Heart left ventricle (tissue), 13 donors: ENCODE measurements around the gene TAMM41.

Source experiments
- POLR2A ChIP-seq, 2 donors: fragments of 450-650 bp; IDR thresholded peaks; one replicate each; pipeline ENCODE4 v1.6.1; 2017; ENCODE audit warnings: antibody characterized with exemption in 2 of 2, mild to moderate bottlenecking in 2 of 2, moderate library complexity in 2 of 2
- TF ChIP-seq, protein P1 (sequence below), 12 donors: fragments of 200-600 bp; sonication (generic) in 4 of 12; IDR thresholded peaks; one replicate each; pipeline versions ENCODE4 v1.5.0 to v1.8.0; 2018 to 2022; ENCODE audit warnings: antibody characterized with exemption in 12 of 12, mild to moderate bottlenecking in 5 of 12
- donor health status: ischemic (EF 13 %, LVEDD 7.1; RV severe dilation, severe dysfunction).
- donor health status: DM: no; HTN: yes; CAD: no.
- donor health status: DM: no; HTN: no; CAD: no.
- donor health status: ischemic (EF 25% LVEDD 6.9; RV normal size, moderate dysfunction).
- donor health status: ischemic (EF 25% LVEDD 5.7; RV mildly dilated, moderate dysfunction).
- donor health status: ischemic (EF 35%, LVEDD 5.7; RV mildly dilated, moderate dysfunction).
- donor health status: nonischemic (EF 11% LVEDD 7.7; RV severe dilation, severe dysfunction).
- donor health status: DM: yes; HTN: yes; CAD: no.
- donor health status: PGD.
- donor health status: ischemic (EF 29% LVEDD 5.4; RV normal size, mild dysfunction).
- donor health status: nonischemic (EF 23%, LVEDD 6.1; RV moderate dilation, normal function).

- TF ChIP-seq, protein P1, sequence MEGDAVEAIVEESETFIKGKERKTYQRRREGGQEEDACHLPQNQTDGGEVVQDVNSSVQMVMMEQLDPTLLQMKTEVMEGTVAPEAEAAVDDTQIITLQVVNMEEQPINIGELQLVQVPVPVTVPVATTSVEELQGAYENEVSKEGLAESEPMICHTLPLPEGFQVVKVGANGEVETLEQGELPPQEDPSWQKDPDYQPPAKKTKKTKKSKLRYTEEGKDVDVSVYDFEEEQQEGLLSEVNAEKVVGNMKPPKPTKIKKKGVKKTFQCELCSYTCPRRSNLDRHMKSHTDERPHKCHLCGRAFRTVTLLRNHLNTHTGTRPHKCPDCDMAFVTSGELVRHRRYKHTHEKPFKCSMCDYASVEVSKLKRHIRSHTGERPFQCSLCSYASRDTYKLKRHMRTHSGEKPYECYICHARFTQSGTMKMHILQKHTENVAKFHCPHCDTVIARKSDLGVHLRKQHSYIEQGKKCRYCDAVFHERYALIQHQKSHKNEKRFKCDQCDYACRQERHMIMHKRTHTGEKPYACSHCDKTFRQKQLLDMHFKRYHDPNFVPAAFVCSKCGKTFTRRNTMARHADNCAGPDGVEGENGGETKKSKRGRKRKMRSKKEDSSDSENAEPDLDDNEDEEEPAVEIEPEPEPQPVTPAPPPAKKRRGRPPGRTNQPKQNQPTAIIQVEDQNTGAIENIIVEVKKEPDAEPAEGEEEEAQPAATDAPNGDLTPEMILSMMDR (IDR thresholded peaks at IDR 0.05): no peak
- no peak for TF ChIP-seq POLR2A (IDR thresholded peaks at IDR 0.05)
Measured at GRCh38 chr3:11844891-11845290, 1.8 kb downstream of the TAMM41 start.
